CD14-positive monocyte (primary cell): ENCODE results near the gene CPLX4. TPM values are rescaled to one million over a fixed set of nuclear protein-coding genes. Genes with fewer than 3 reads are reported as not detected.

Experiments
- DNase-seq, 3 donors: peaks; one replicate each; pipeline ENCODE4 v3.0.0-alpha.2; 2011 to 2022
- H2AFZ ChIP-seq: 2 replicates; pipeline ENCODE4 v1.6.0; 2012; ENCODE audit warnings: mild to moderate bottlenecking, low read depth, low read length, inconsistent platforms; ENCODE audit not compliant: insufficient read depth, poor library complexity, severe bottlenecking
- H3K27ac ChIP-seq, 2 donors: 1 replicate in 1 of 2; 2 replicates in 1 of 2; pipeline ENCODE4 v1.5.1; 2012 to 2013; ENCODE audit warnings: low read length in 2 of 2, control low read depth in 1 of 2, inconsistent platforms in 1 of 2, low read depth in 1 of 2, mild to moderate bottlenecking in 1 of 2
- H3K27me3 ChIP-seq, 2 donors: one replicate each; pipeline versions ENCODE4 v1.6.0 to v1.6.1; 2011 to 2013; ENCODE audit warnings: low read length in 2 of 2; ENCODE audit not compliant: control insufficient read depth in 2 of 2, insufficient read depth in 2 of 2
- H3K36me3 ChIP-seq, 2 donors: replicated peaks in 1 of 2; 1 replicate in 1 of 2; 2 replicates in 1 of 2; pipeline versions ENCODE4 v1.5.1 to v1.6.1; 2012 to 2013; ENCODE audit warnings: low read length in 2 of 2, control low read depth in 1 of 2, inconsistent platforms in 1 of 2, mild to moderate bottlenecking in 1 of 2; ENCODE audit not compliant: insufficient read depth in 2 of 2, control insufficient read depth in 1 of 2
- H3K4me1 ChIP-seq, 2 donors: 1 replicate in 1 of 2; 2 replicates in 1 of 2; pipeline versions ENCODE4 v1.5.1 to v1.6.1; 2012 to 2013; ENCODE audit warnings: low read length in 2 of 2, control low read depth in 1 of 2, inconsistent platforms in 1 of 2, mild to moderate bottlenecking in 1 of 2, moderate library complexity in 1 of 2; ENCODE audit not compliant: insufficient read depth in 2 of 2, control insufficient read depth in 1 of 2
- H3K4me2 ChIP-seq: replicated peaks from 2 replicates; pipeline ENCODE3; 2012; ENCODE audit warnings: low read length, moderate library complexity, mild to moderate bottlenecking; ENCODE audit not compliant: poor library complexity, severe bottlenecking; ENCODE audit errors: extremely low read depth
- H3K4me3 ChIP-seq, 3 experiments: fragments of 200-600 bp in 1 of 3; sonication (generic) in 1 of 3; replicated peaks in 1 of 3; 1 replicate in 2 of 3; 2 replicates in 1 of 3; pipeline ENCODE4 v1.5.1; 2011 to 2013; ENCODE audit warnings: low read length in 3 of 3, mild to moderate bottlenecking in 3 of 3, control low read depth in 2 of 3, low read depth in 2 of 3, inconsistent platforms in 1 of 3, moderate library complexity in 1 of 3
- H3K79me2 ChIP-seq: 2 replicates; pipeline ENCODE4 v1.6.0; 2012; ENCODE audit warnings: mild to moderate bottlenecking, control low read depth, inconsistent platforms, low read length, moderate library complexity; ENCODE audit not compliant: insufficient read depth
- H3K9ac ChIP-seq: 2 replicates; pipeline ENCODE4 v1.6.0; 2017; ENCODE audit warnings: low read length, mild to moderate bottlenecking; ENCODE audit not compliant: insufficient read depth, poor library complexity, severe bottlenecking
- H3K9me3 ChIP-seq, 2 donors: replicated peaks in 1 of 2; 1 replicate in 1 of 2; 2 replicates in 1 of 2; pipeline versions ENCODE4 v1.5.1 to v1.6.1; 2012 to 2013; ENCODE audit warnings: low read length in 2 of 2, control low read depth in 1 of 2; ENCODE audit not compliant: control insufficient read depth in 1 of 2, insufficient read depth in 1 of 2
- H4K20me1 ChIP-seq: 2 replicates; pipeline ENCODE4 v1.6.0; 2012; ENCODE audit warnings: mild to moderate bottlenecking, low read length, control low read depth, moderate library complexity; ENCODE audit not compliant: insufficient read depth
- H3K27ac Mint-ChIP-seq, 7 donors: one replicate each; pipeline ENCODE4 v1.8.0; 2020; ENCODE audit warnings: mild to moderate bottlenecking in 7 of 7, mixed read lengths in 7 of 7, moderate library complexity in 6 of 7, inconsistent platforms in 2 of 7
- H3K27me3 Mint-ChIP-seq, 3 donors: one replicate each; pipeline ENCODE4 v1.8.0; 2021 to 2022; ENCODE audit warnings: low read depth in 3 of 3, mild to moderate bottlenecking in 3 of 3, mixed read lengths in 3 of 3, moderate library complexity in 3 of 3, inconsistent platforms in 1 of 3
- H3K36me3 Mint-ChIP-seq, 2 donors: one replicate each; pipeline ENCODE4 v1.8.0; 2020; ENCODE audit warnings: mixed read lengths in 2 of 2, inconsistent platforms in 1 of 2, mild to moderate bottlenecking in 1 of 2
- H3K4me1 Mint-ChIP-seq: one replicate; pipeline ENCODE4 v1.8.0; 2020; ENCODE audit warnings: mild to moderate bottlenecking, mixed read lengths
- H3K4me3 Mint-ChIP-seq, 2 donors: one replicate each; pipeline ENCODE4 v1.8.0; 2020; ENCODE audit warnings: mild to moderate bottlenecking in 2 of 2, mixed read lengths in 2 of 2, moderate library complexity in 1 of 2
- H3K9me3 Mint-ChIP-seq, 7 donors: one replicate each; pipeline ENCODE4 v1.8.0; 2020 to 2022; ENCODE audit warnings: mixed read lengths in 7 of 7, mild to moderate bottlenecking in 6 of 7, moderate library complexity in 6 of 7, inconsistent platforms in 2 of 7
- WGBS: methylation state at CpG from one replicate; pipeline ENCODE4 v1.1.5; 2013; ENCODE audit warnings: missing lambda C conversion rate; ENCODE audit not compliant: insufficient coverage; 5-methylcytosine and 5-hydroxymethylcytosine counted together
- intact Hi-C, 2 donors: fragments of 100-400 bp; cut with micrococcal nuclease; formaldehyde crosslinking; loops; one replicate each; pipeline versions ENCODE4 v1.15.0 to v1.15.1; 2023
- polyA minus RNA-seq: library from RNA; depleted of rRNA, polyadenylated mRNA; stranded (reverse); fragments of >200 nt; gene quantifications from 2 replicates; pipeline ENCODE4 v1.2.3, GENCODE V29; 2012
- polyA plus RNA-seq, 3 donors: library from polyadenylated mRNA; depleted of rRNA in 1 of 3; unstranded in 2 of 3; stranded (reverse) in 1 of 3; fragments of 300-500 nt in 2 of 3; fragments of >200 nt in 1 of 3; fragmentation: Illumina TruSeq in 2 of 3; gene quantifications; 1 replicate in 2 of 3; 2 replicates in 1 of 3; pipeline ENCODE4 v1.2.3, GENCODE V29; 2012 to 2021
- total RNA-seq, 12 experiments: library from RNA in 1 of 12; stranded (reverse) in 1 of 12; fragments of 120-200 nt in 1 of 12; gene quantifications; one replicate each; pipeline ENCODE4 v1.2.4 and lab custom pipeline; 2013 to 2026; ENCODE audit warnings: mixed read lengths in 6 of 12, inconsistent platforms in 1 of 12
- TF ChIP-seq, protein P1 (sequence below): fragments of 200-600 bp; IDR thresholded peaks from one replicate; pipeline ENCODE4 v1.8.0; 2022; ENCODE audit warnings: antibody characterized with exemption, mild to moderate bottlenecking

CPLX4 gene, protein sequence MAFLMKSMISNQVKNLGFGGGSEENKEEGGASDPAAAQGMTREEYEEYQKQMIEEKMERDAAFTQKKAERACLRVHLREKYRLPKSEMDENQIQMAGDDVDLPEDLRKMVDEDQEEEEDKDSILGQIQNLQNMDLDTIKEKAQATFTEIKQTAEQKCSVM
- total RNA-seq (2013): not detected
- polyA plus RNA-seq: not detected
- not detected in 2 replicates for polyA minus RNA-seq
- total RNA-seq (lab: John Stamatoyannopoulos, UW): 0 to 0.81 (median 0) reads per million in 11 experiments

DNA sequence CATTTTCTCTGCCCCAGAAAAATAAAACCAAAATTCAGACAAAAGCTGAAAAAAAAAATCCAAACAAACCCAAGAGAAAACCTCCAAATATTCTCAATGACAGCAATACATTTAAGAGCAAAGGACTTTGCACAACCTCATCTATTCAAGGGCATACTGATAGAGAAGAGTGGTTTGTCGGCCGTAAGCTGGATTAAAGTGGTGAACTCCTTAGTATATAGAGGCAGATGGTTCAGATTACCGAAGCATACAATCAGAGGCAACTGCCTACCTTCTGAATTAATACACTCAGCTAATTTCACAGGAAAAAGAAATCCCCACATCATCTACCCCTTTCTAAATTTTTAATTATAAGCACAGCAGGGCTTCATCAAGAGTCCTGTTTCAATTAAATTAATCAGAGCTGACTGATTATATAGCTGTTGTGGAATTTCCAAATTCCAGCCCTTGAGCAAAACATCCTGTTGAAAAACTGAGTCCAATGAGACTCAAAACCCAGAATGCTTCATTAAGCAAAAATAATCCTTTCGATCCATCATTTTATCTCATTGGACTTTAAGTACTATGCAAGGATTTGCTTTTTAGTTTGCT lies at the start of gene CPLX4:
Gene CPLX4 (minus strand): TSS at position 190 of the 591 bp plus-strand sequence. CDS start 187 bp downstream, at position 3.
- TF ChIP-seq, protein P1, sequence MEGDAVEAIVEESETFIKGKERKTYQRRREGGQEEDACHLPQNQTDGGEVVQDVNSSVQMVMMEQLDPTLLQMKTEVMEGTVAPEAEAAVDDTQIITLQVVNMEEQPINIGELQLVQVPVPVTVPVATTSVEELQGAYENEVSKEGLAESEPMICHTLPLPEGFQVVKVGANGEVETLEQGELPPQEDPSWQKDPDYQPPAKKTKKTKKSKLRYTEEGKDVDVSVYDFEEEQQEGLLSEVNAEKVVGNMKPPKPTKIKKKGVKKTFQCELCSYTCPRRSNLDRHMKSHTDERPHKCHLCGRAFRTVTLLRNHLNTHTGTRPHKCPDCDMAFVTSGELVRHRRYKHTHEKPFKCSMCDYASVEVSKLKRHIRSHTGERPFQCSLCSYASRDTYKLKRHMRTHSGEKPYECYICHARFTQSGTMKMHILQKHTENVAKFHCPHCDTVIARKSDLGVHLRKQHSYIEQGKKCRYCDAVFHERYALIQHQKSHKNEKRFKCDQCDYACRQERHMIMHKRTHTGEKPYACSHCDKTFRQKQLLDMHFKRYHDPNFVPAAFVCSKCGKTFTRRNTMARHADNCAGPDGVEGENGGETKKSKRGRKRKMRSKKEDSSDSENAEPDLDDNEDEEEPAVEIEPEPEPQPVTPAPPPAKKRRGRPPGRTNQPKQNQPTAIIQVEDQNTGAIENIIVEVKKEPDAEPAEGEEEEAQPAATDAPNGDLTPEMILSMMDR: no peak
- Mint-ChIP-seq H3K4me3 (no peak within 1 kb of the TSS), H3K36me3 (no peaks in the 10 kb centered on the region), H3K27ac (no peak within 1 kb of the TSS), H3K9me3 (no peaks in the 10 kb centered on the region), H3K4me1 (no peaks in the 10 kb centered on the region), H3K27me3 (peaks cover 7 to 11% (median 8%) of the 10 kb centered on the region in 3 donors)
- WGBS: no CpG with 5 or more reads among the region's 4 CpGs
- H3K4me2 ChIP-seq: no peak within 1 kb of the TSS
- H3K36me3 ChIP-seq: no peaks in the 10 kb centered on the region
- peaks cover 9 to 10% of the 10 kb centered on the region in 2 donors for H3K27me3 ChIP-seq
- no peak within 1 kb of the TSS for H3K27ac ChIP-seq
- no peak within 1 kb of the TSS for H3K4me3 ChIP-seq
- no peaks in the 10 kb centered on the region for H3K79me2 ChIP-seq
- no peak within 1 kb of the TSS for H3K9ac ChIP-seq
- H3K4me1 ChIP-seq: no peaks in the 10 kb centered on the region
- no peak for DNase-seq
- intact Hi-C loops: no loop called here
- H3K9me3 ChIP-seq: no peaks in the 10 kb centered on the region
- no peak within 1 kb of the TSS for H2AFZ ChIP-seq
- no peaks in the 10 kb centered on the region for H4K20me1 ChIP-seq

DNA sequence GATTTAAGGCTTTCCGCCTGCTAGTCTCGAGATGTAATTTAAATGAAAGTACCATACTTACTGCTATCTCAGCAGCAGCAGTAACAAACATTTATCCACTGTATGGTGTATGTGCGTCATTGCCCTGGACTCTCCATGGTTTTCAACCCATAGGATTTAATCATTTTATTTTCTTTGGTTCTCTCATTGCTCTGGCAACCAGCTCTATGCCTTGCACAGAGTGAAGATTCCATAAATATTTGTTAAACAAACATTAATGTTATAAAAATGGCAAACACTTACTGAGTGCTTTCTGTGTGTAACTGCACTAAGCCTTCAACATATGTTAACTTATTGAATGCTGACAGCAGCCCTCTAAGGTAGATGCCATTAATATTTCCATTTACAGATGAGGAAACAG lies 41.9 kb upstream of the CPLX4 start:
- no peak overlapping the region for H3K9ac ChIP-seq
- no peak overlapping the region for H3K27ac Mint-ChIP-seq
- H3K36me3 Mint-ChIP-seq: peaks cover under 1 to 3% of the 10 kb centered on the region in 2 donors
- H3K9me3 Mint-ChIP-seq: no peaks in the 10 kb centered on the region
- peak overlapping the region in 1 of 2 donors; percentile 21 for H3K4me3 Mint-ChIP-seq
- H3K27me3 ChIP-seq: peaks cover 21 to 34% of the 10 kb centered on the region in 2 donors
- H3K4me2 ChIP-seq: no peak overlapping the region
- H3K27me3 Mint-ChIP-seq: peaks cover 6 to 11% (median 6%) of the 10 kb centered on the region in 3 donors
- H3K9me3 ChIP-seq: no peaks in the 10 kb centered on the region
- DNase-seq: no peak
- H3K36me3 ChIP-seq: peaks cover 0 to 1% of the 10 kb centered on the region in 2 donors
- no peaks in the 10 kb centered on the region for H4K20me1 ChIP-seq
- no peak overlapping the region for H3K4me3 ChIP-seq
- peaks cover 14 to 18% of the 10 kb centered on the region in 2 donors for H3K4me1 ChIP-seq
- intact Hi-C loops: no loop called here
- TF ChIP-seq, protein P1: no peak
- no CpG with 5 or more reads among the region's 3 CpGs for WGBS
- peaks cover 25% of the 10 kb centered on the region for H3K4me1 Mint-ChIP-seq
- no peak overlapping the region for H3K27ac ChIP-seq
- peaks cover 8% of the 10 kb centered on the region for H3K79me2 ChIP-seq
- no peak overlapping the region for H2AFZ ChIP-seq
